ENCODE measurements around the gene CD24.

Gene CD24

GRCh38 chr6:106974999-106975737 is 639 bp upstream of the CD24 start:
- Histone ChIP-seq H3K4me3 (ENCODE audit: insufficient read depth in 1 of 2, low read depth in 1 of 2, low read length in 2 of 2) (peak overlapping the region; percentile 71 to 80), H2BK15ac (ENCODE audit: low read depth, poor library complexity, severe bottlenecking) (no peak overlapping the region), H2BK12ac (ENCODE audit: low read length in 2 of 2) (no peak overlapping the region), H3K4me2 (ENCODE audit: low read length, poor library complexity, severe bottlenecking) (peak overlapping the region; percentile 81), H3K18ac (ENCODE audit: low read depth in 1 of 2, low read length in 2 of 2) (no peak overlapping the region), H4K91ac (ENCODE audit: low read length) (no peak overlapping the region), H3K4me1 (ENCODE audit: control insufficient read depth, insufficient read depth, low read depth, low read length) (peaks cover 20% of the 10 kb centered on the region), H3K9me3 (ENCODE audit: control insufficient read depth, low read length) (no peaks in the 10 kb centered on the region), H3K23ac (ENCODE audit: low read length in 2 of 2) (no peak overlapping the region), H3K9ac (ENCODE audit: low read length) (no peak overlapping the region), H2AK5ac (ENCODE audit: low read length, severe bottlenecking) (no peak overlapping the region), H2BK5ac (ENCODE audit: low read depth, low read length, poor library complexity, severe bottlenecking) (peak overlapping the region; percentile 35), H3K79me1 (replicated peaks; ENCODE audit: low read length, poor library complexity, severe bottlenecking) (peaks cover 10% of the 10 kb centered on the region), H3K4ac (ENCODE audit: low read depth in 1 of 2, low read length in 2 of 2) (no peak overlapping the region), H2AFZ (ENCODE audit: low read depth, low read length) (no peak overlapping the region), H2BK120ac (ENCODE audit: low read depth, low read length) (no peak overlapping the region), H3K14ac (ENCODE audit: low read length in 2 of 2) (no peak overlapping the region), H3K36me3 (ENCODE audit: control insufficient read depth in 1 of 2, insufficient read depth in 2 of 2, low read depth in 1 of 2, low read length in 2 of 2) (no peaks in the 10 kb centered on the region), H4K8ac (ENCODE audit: low read length) (no peak overlapping the region), H3K27ac (ENCODE audit: low read length, poor library complexity, severe bottlenecking) (no peak overlapping the region), H3K27me3 (ENCODE audit: control insufficient read depth in 1 of 2, insufficient read depth in 1 of 2, low read length in 2 of 2) (peaks cover 34 to 52% of the 10 kb centered on the region in 2 experiments)
- WGBS, result under 1% methylated on average over 78 of the region's 90 CpGs
- DNase-seq, result peak; percentile 33

GRCh38 chr6:106973836-106974335 is 643 bp downstream of the CD24 start:
- Histone ChIP-seq H3K23ac (ENCODE audit: low read length in 2 of 2) (peak overlapping the region in 1 of 2 experiments; percentile 77), H3K4me1 (ENCODE audit: control insufficient read depth, insufficient read depth, low read depth, low read length) (peaks cover 19% of the 10 kb centered on the region), H3K18ac (ENCODE audit: low read depth in 1 of 2, low read length in 2 of 2) (no peak overlapping the region), H3K4me2 (ENCODE audit: low read length, poor library complexity, severe bottlenecking) (peak overlapping the region; percentile 64), H3K14ac (ENCODE audit: low read length in 2 of 2) (no peak overlapping the region), H3K9ac (ENCODE audit: low read length) (peak overlapping the region; percentile 29), H3K4ac (ENCODE audit: low read depth in 1 of 2, low read length in 2 of 2) (no peak overlapping the region), H3K9me3 (ENCODE audit: control insufficient read depth, low read length) (no peaks in the 10 kb centered on the region), H2AFZ (ENCODE audit: low read depth, low read length) (no peak overlapping the region), H4K8ac (ENCODE audit: low read length) (no peak overlapping the region), H2BK120ac (ENCODE audit: low read depth, low read length) (no peak overlapping the region), H3K27me3 (ENCODE audit: control insufficient read depth in 1 of 2, insufficient read depth in 1 of 2, low read length in 2 of 2) (peaks cover 34 to 57% of the 10 kb centered on the region in 2 experiments), H2BK5ac (ENCODE audit: low read depth, low read length, poor library complexity, severe bottlenecking) (no peak overlapping the region), H3K79me1 (replicated peaks; ENCODE audit: low read length, poor library complexity, severe bottlenecking) (peaks cover 10% of the 10 kb centered on the region), H2BK12ac (ENCODE audit: low read length in 2 of 2) (no peak overlapping the region), H3K27ac (ENCODE audit: low read length, poor library complexity, severe bottlenecking) (no peak overlapping the region), H3K4me3 (ENCODE audit: insufficient read depth in 1 of 2, low read depth in 1 of 2, low read length in 2 of 2) (peak overlapping the region; percentile 61 to 80), H4K91ac (ENCODE audit: low read length) (no peak overlapping the region), H2AK5ac (ENCODE audit: low read length, severe bottlenecking) (no peak overlapping the region), H2BK15ac (ENCODE audit: low read depth, poor library complexity, severe bottlenecking) (no peak overlapping the region), H3K36me3 (ENCODE audit: control insufficient read depth in 1 of 2, insufficient read depth in 2 of 2, low read depth in 1 of 2, low read length in 2 of 2) (no peaks in the 10 kb centered on the region)
- peak; percentile 22 for DNase-seq
- under 1% methylated on average over 28 of the region's 32 CpGs for WGBS

- Histone ChIP-seq H3K18ac (ENCODE audit: low read depth in 1 of 2, low read length in 2 of 2) (no peak overlapping the region), H3K36me3 (ENCODE audit: control insufficient read depth in 1 of 2, insufficient read depth in 2 of 2, low read depth in 1 of 2, low read length in 2 of 2) (no peaks in the 10 kb centered on the region), H2AFZ (ENCODE audit: low read depth, low read length) (no peak overlapping the region), H2BK5ac (ENCODE audit: low read depth, low read length, poor library complexity, severe bottlenecking) (no peak overlapping the region), H2BK12ac (ENCODE audit: low read length in 2 of 2) (no peak overlapping the region), H3K9me3 (ENCODE audit: control insufficient read depth, low read length) (no peaks in the 10 kb centered on the region), H3K23ac (ENCODE audit: low read length in 2 of 2) (peak overlapping the region in 1 of 2 experiments; percentile 9), H3K9ac (ENCODE audit: low read length) (peak overlapping the region; percentile 29), H4K8ac (ENCODE audit: low read length) (no peak overlapping the region), H3K4me2 (ENCODE audit: low read length, poor library complexity, severe bottlenecking) (peak overlapping the region; percentile 64), H3K27me3 (ENCODE audit: control insufficient read depth in 1 of 2, insufficient read depth in 1 of 2, low read length in 2 of 2) (peaks cover 34 to 59% of the 10 kb centered on the region in 2 experiments), H3K27ac (ENCODE audit: low read length, poor library complexity, severe bottlenecking) (no peak overlapping the region), H2BK120ac (ENCODE audit: low read depth, low read length) (no peak overlapping the region), H3K79me1 (replicated peaks; ENCODE audit: low read length, poor library complexity, severe bottlenecking) (peaks cover 10% of the 10 kb centered on the region), H2AK5ac (ENCODE audit: low read length, severe bottlenecking) (peak overlapping the region; percentile 21), H3K4me1 (ENCODE audit: control insufficient read depth, insufficient read depth, low read depth, low read length) (peaks cover 19% of the 10 kb centered on the region), H3K4ac (ENCODE audit: low read depth in 1 of 2, low read length in 2 of 2) (no peak overlapping the region), H2BK15ac (ENCODE audit: low read depth, poor library complexity, severe bottlenecking) (no peak overlapping the region), H4K91ac (ENCODE audit: low read length) (no peak overlapping the region), H3K14ac (ENCODE audit: low read length in 2 of 2) (no peak overlapping the region), H3K4me3 (ENCODE audit: insufficient read depth in 1 of 2, low read depth in 1 of 2, low read length in 2 of 2) (peak overlapping the region; percentile 61 to 80)
- DNase-seq, result no peak
- 1% methylated on average over 44 of the region's 49 CpGs for WGBS
Observed at GRCh38 chr6:106973018-106973835, 1.3 kb downstream of the CD24 start.

- WGBS, result 28% methylated on average over 9 of the region's 10 CpGs
Observed at GRCh38 chr6:106972500-106972899, 2.0 kb downstream of the CD24 start.

More at GRCh38 chr6:106972500-106972899, 2.0 kb downstream of the CD24 start:
- no peaks in the 10 kb centered on the region for H3K36me3 ChIP-seq (ENCODE audit: control insufficient read depth in 1 of 2, insufficient read depth in 2 of 2, low read depth in 1 of 2, low read length in 2 of 2)
- H3K4me3 ChIP-seq (ENCODE audit: insufficient read depth in 1 of 2, low read depth in 1 of 2, low read length in 2 of 2), result peak overlapping the region in 1 of 2 experiments; percentile 23
- no peak overlapping the region for H3K4ac ChIP-seq (ENCODE audit: low read depth in 1 of 2, low read length in 2 of 2)
- H2BK120ac ChIP-seq (ENCODE audit: low read depth, low read length), result no peak overlapping the region
- no peak overlapping the region for H3K23ac ChIP-seq (ENCODE audit: low read length in 2 of 2)
- H4K8ac ChIP-seq (ENCODE audit: low read length), result no peak overlapping the region
- H3K27me3 ChIP-seq (ENCODE audit: control insufficient read depth in 1 of 2, insufficient read depth in 1 of 2, low read length in 2 of 2), result peaks cover 34 to 56% of the 10 kb centered on the region in 2 experiments
- H2AK5ac ChIP-seq (ENCODE audit: low read length, severe bottlenecking), result no peak overlapping the region
- no peak overlapping the region for H3K9ac ChIP-seq (ENCODE audit: low read length)
- no peak overlapping the region for H2BK5ac ChIP-seq (ENCODE audit: low read depth, low read length, poor library complexity, severe bottlenecking)
- peaks cover 19% of the 10 kb centered on the region for H3K4me1 ChIP-seq (ENCODE audit: control insufficient read depth, insufficient read depth, low read depth, low read length)
- no peak overlapping the region for H4K91ac ChIP-seq (ENCODE audit: low read length)
- DNase-seq, result peak; percentile 6
- no peak overlapping the region for H2BK12ac ChIP-seq (ENCODE audit: low read length in 2 of 2)
- H3K18ac ChIP-seq (ENCODE audit: low read depth in 1 of 2, low read length in 2 of 2), result no peak overlapping the region
- H2BK15ac ChIP-seq (ENCODE audit: low read depth, poor library complexity, severe bottlenecking), result no peak overlapping the region
- H3K27ac ChIP-seq (ENCODE audit: low read length, poor library complexity, severe bottlenecking), result no peak overlapping the region
- H3K79me1 ChIP-seq (replicated peaks; ENCODE audit: low read length, poor library complexity, severe bottlenecking), result peaks cover 10% of the 10 kb centered on the region
- H3K9me3 ChIP-seq (ENCODE audit: control insufficient read depth, low read length), result no peaks in the 10 kb centered on the region
- peak overlapping the region; percentile 55 for H3K4me2 ChIP-seq (ENCODE audit: low read length, poor library complexity, severe bottlenecking)
- H2AFZ ChIP-seq (ENCODE audit: low read depth, low read length), result no peak overlapping the region
- H3K14ac ChIP-seq (ENCODE audit: low read length in 2 of 2), result no peak overlapping the region
